NT2/D1 (cell line): ENCODE data around the gene KAT6B.

Experiments used
- SUZ12 ChIP-seq: IDR thresholded peaks from 2 replicates; pipeline ENCODE4 v1.6.1; 2011; ENCODE audit not compliant: insufficient read length, insufficient read depth; ENCODE audit errors: extremely low read depth
- YY1 ChIP-seq: IDR thresholded peaks from 2 replicates; pipeline ENCODE4 v1.6.1; 2011; ENCODE audit not compliant: insufficient read length, insufficient read depth
- ZNF274 ChIP-seq: IDR thresholded peaks from 2 replicates; pipeline ENCODE4 v1.6.1; 2011; ENCODE audit warnings: mild to moderate bottlenecking, low read depth, low read length

DNA sequence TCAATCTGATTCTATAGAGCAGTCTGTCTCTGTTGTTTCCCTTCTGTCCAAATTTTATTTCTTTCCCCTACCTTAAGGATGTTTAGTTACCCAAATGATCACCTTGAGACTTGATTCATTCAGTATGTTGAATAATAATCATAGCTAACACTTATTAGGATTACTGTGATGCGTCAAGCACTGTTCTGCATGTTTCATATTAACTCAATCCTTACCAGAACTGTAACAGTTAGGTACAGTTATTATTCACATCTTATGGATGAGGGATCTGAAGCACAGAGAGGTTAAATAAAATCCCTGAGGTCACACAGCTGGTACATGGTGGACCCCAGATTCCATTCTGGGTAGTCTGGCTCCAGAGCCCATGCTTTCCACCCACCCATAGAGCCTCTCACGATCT is 187.1 kb downstream of the KAT6B start:
- TF ChIP-seq SUZ12 (no peak), YY1 (no peak), ZNF274 (no peak)
